HepG2 (cell line): Measurements from ENCODE around the gene CEBPG. TPM values are rescaled to one million over a fixed set of nuclear protein-coding genes. Genes with fewer than 3 reads are reported as not detected.

Source experiments
- ATAC-seq: fragments of 200-7000 bp; cut with Tn5 transposase; 3 replicates; pipeline ENCODE4 v1.9.1; 2020; ENCODE audit warnings: mild to moderate bottlenecking, moderate library complexity
- BruUV-seq: library from RNA; stranded (reverse); fragments of 400-500 nt; replicated peaks from 2 replicates; lab custom pipeline; 2021; lab: Mats Ljungman, UMichigan
- CTCF ChIA-PET: fragments of 300-600 bp; formaldehyde crosslinking; extraction: SDS; loops from one replicate; lab custom pipeline; 2021; ENCODE audit warnings: low total read pairs, inconsistent platforms, low intra/inter-chr PET ratio; lab: Yijun Ruan, JAX
- POLR2A ChIA-PET: fragments of 350-600 bp; sonication (Branson Sonifier 250); formaldehyde crosslinking; loops from one replicate; lab custom pipeline; 2020; ENCODE audit warnings: antibody characterized with exemption, inconsistent platforms; lab: Yijun Ruan, JAX
- DNase-seq: peaks from one replicate; pipeline ENCODE4 v3.0.0-alpha.2; 2015; ENCODE audit warnings: low spot score
- FAIRE-seq: peaks from 3 replicates; lab custom pipeline; 2011; peaks lifted over from hg19 to GRCh38; lab: Jason Lieb, UNC
- H2AFZ ChIP-seq: one replicate; pipeline ENCODE4 v1.6.1; 2011; ENCODE audit warnings: low read length, inconsistent platforms
- H3K27ac ChIP-seq: fragments of 300-600 bp; 3 replicates; pipeline ENCODE4 v1.8.0; 2011; ENCODE audit warnings: mixed run types, mild to moderate bottlenecking, mixed read lengths, low read length, inconsistent platforms; ENCODE audit not compliant: insufficient read depth; ENCODE audit errors: extremely low read length
- H3K27me3 ChIP-seq, 2 experiments: fragments of 200-600 bp in 1 of 2; 2 replicates in 1 of 2; 3 replicates in 1 of 2; pipeline versions ENCODE4 v1.6.0 to v1.8.0; 2011; ENCODE audit warnings: low read length in 2 of 2, mild to moderate bottlenecking in 2 of 2, moderate library complexity in 2 of 2, inconsistent platforms in 1 of 2; ENCODE audit not compliant: insufficient read depth in 2 of 2, control insufficient read depth in 1 of 2
- H3K36me3 ChIP-seq, 2 experiments: fragments of 200-600 bp in 1 of 2; replicated peaks in 1 of 2; 2 replicates in 1 of 2; 3 replicates in 1 of 2; pipeline versions ENCODE4 v1.5.1 to v1.8.0; 2011; ENCODE audit warnings: low read length in 2 of 2, inconsistent platforms in 1 of 2; ENCODE audit not compliant: insufficient read depth in 2 of 2, control insufficient read depth in 1 of 2
- H3K4me1 ChIP-seq: 2 replicates; pipeline ENCODE4 v1.5.1; 2012; ENCODE audit warnings: low read length, inconsistent platforms; ENCODE audit not compliant: insufficient read depth
- H3K4me2 ChIP-seq: 2 replicates; pipeline ENCODE4 v1.6.0; 2011; ENCODE audit warnings: low read depth, low read length, inconsistent platforms
- H3K4me3 ChIP-seq, 3 experiments: fragments of 200-600 bp in 1 of 3; sonication (generic), shearing (Covaris generic) in 1 of 3; replicated peaks in 1 of 3; 2 replicates each; pipeline ENCODE4 v1.5.1; 2011 to 2016; ENCODE audit warnings: low read length in 3 of 3, inconsistent platforms in 2 of 3, low read depth in 2 of 3, mild to moderate bottlenecking in 2 of 3, control low read depth in 1 of 3, mixed read lengths in 1 of 3; ENCODE audit not compliant: insufficient read depth in 1 of 3
- H3K79me2 ChIP-seq: one replicate; pipeline ENCODE4 v1.6.1; 2011; ENCODE audit warnings: low read length, inconsistent platforms; ENCODE audit not compliant: insufficient read depth
- H3K9ac ChIP-seq: 2 replicates; pipeline ENCODE4 v1.6.0; 2011; ENCODE audit warnings: mild to moderate bottlenecking, low read depth, low read length, inconsistent platforms; ENCODE audit not compliant: insufficient read depth
- H3K9me3 ChIP-seq: 2 replicates; pipeline ENCODE4 v1.5.1; 2012; ENCODE audit warnings: mild to moderate bottlenecking, low read length
- H4K20me1 ChIP-seq: 2 replicates; pipeline ENCODE4 v1.6.0; 2011; ENCODE audit warnings: inconsistent platforms, mild to moderate bottlenecking, low read length, moderate library complexity; ENCODE audit not compliant: insufficient read depth
- AGO2 ChIP-seq: fragments of 200-400 bp; formaldehyde crosslinking; optimal IDR thresholded peaks from 2 replicates; pipeline ENCODE3; 2017; ENCODE audit warnings: mild to moderate bottlenecking, low read depth, low read length, moderate library complexity
- SPEN ChIP-seq: sonication (generic); formaldehyde crosslinking; IDR thresholded peaks from 2 replicates; pipeline ENCODE4 v1.5.1; 2020; ENCODE audit warnings: low read depth, mild to moderate bottlenecking, missing genetic modification reagents
- ZBTB38 ChIP-seq: sonication (generic); formaldehyde crosslinking; IDR thresholded peaks from 2 replicates; pipeline ENCODE4 v1.5.1; 2020; ENCODE audit warnings: mild to moderate bottlenecking, missing genetic modification reagents
- WGBS: methylation state at CpG from one replicate; pipeline ENCODE4 v1.1.6; 2017; ENCODE audit warnings: low lambda C conversion rate; 5-methylcytosine and 5-hydroxymethylcytosine counted together
- in situ Hi-C: cut with HindIII; loops from 2 replicates; pipeline ENCODE4 v1.10.0; 2017; ENCODE audit warnings: low pct_unique_long_range_greater_than_20kb; ENCODE audit not compliant: extremely low pct_ligation_motif_present
- intact Hi-C: fragments of 100-400 bp; cut with micrococcal nuclease; formaldehyde crosslinking; loops from one replicate; pipeline ENCODE4 v1.10.0; 2022; ENCODE audit not compliant: unreplicated experiment
- polyA plus RNA-seq, 8 experiments: library from polyadenylated mRNA; depleted of rRNA in 3 of 8; stranded (reverse) in 7 of 8; unstranded in 1 of 8; fragments of >200 nt; fragmentation: Illumina TruSeq in 4 of 8; extraction: Trizol in 4 of 8; gene quantifications; 2 replicates each; pipeline versions ENCODE4 v1.2.1 to v1.2.3, GENCODE V29; 2011 to 2016; ENCODE audit warnings: low read depth in 4 of 8, missing spikeins in 1 of 8, mixed read lengths in 1 of 8; ENCODE audit not compliant: insufficient read depth in 1 of 8
- total RNA-seq, 5 experiments: library from RNA; depleted of rRNA; stranded (reverse); fragments of >200 nt; fragmentation: Illumina TruSeq; extraction: Trizol; gene quantifications; 2 replicates each; pipeline ENCODE4 v1.2.3, GENCODE V29; 2016; ENCODE audit warnings: low read depth in 1 of 5
- TF ChIP-seq, protein P1 (sequence below): sonication (generic); formaldehyde crosslinking; IDR thresholded peaks from 2 replicates; pipeline ENCODE4 v1.4.0; 2020; ENCODE audit warnings: missing genetic modification reagents

The CEBPG gene
- total and polyA plus RNA-seq, 2 of the 13 experiments (the other 11 are each of a cell fraction or from before 2014, with no cell fraction given): 25.7 to 34.3 TPM

DNA sequence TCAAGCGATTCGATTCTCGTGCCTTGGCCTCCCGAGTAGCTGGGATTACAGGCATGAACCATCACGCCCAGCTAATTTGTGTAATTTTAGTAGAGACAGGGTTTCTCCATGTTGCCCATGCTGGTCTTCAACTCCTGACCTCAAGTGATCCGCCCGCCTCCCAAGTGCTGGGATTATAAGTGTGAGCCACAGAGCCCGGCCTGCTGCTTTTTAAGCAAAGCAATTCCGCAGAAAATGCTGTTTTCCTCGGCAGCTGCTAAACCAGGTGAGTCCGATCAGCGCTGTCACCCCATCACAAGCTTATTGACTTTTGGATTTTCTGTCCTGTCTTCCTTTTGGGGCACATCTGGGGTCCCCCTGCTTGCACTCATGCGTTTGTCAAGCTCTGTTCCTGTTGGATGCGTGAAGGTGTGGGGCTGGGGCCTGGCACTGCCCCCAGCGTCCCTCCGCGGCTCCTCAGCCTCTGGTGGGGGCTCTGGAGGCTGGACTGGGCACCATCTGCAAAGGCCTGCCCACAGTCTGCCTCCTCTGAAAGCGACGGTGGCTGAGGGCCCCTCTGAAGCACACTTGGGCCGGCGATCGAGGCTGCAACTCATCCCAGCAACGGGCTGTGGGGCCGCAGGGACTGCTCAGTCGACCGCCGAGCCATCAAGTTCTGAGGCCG is 25.7 kb downstream of the CEBPG start:
- Histone ChIP-seq H3K4me2 (no peak overlapping the region), H3K79me2 (no peaks in the 10 kb centered on the region), H3K27me3 (no peaks in the 10 kb centered on the region), H3K27ac (peak overlapping the region; percentile 95), H3K4me3 (no peak overlapping the region), H3K9ac (no peak overlapping the region), H4K20me1 (no peaks in the 10 kb centered on the region), H3K4me1 (peaks cover 100% of the 10 kb centered on the region), H3K36me3 (no peaks in the 10 kb centered on the region), H2AFZ (no peak overlapping the region), H3K9me3 (no peaks in the 10 kb centered on the region)
- ATAC-seq: no peak
- ChIA-PET POLR2A (interaction anchor here (0.7 to 3.4 kb wide), 8 partner anchors 22 to 121 kb away, joined by 3 to 19 read pairs (median 5); partner anchors contain the start of genes CEBPA and CEBPG), CTCF (no interaction called here)
- DNase-seq: no peak
- TF ChIP-seq AGO2 (peak; percentile 35), ZBTB38 (peak; percentile 65), SPEN (CRISPR knock-in tag) (0 out of 2 replicates have a peak, but pooled peaks have one; percentile 17)
- TF ChIP-seq, protein P1, sequence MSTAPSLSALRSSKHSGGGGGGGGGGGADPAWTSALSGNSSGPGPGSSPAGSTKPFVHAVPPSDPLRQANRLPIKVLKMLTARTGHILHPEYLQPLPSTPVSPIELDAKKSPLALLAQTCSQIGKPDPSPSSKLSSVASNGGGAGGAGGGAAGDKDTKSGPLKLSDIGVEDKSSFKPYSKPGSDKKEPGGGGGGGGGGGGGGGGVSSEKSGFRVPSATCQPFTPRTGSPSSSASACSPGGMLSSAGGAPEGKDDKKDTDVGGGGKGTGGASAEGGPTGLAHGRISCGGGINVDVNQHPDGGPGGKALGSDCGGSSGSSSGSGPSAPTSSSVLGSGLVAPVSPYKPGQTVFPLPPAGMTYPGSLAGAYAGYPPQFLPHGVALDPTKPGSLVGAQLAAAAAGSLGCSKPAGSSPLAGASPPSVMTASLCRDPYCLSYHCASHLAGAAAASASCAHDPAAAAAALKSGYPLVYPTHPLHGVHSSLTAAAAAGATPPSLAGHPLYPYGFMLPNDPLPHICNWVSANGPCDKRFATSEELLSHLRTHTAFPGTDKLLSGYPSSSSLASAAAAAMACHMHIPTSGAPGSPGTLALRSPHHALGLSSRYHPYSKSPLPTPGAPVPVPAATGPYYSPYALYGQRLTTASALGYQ (CRISPR knock-in tag): no peak
- no TSS peak for BruUV-seq
- in situ Hi-C loops (no loop called here), intact Hi-C loops (no loop called here)
- FAIRE-seq: no peak
- WGBS: 95% methylated on average over 26 of the region's 28 CpGs
